Thyroid gland (tissue), 4 donors: Measurements from ENCODE around the gene MAPK8. TPM values are rescaled to one million over a fixed set of nuclear protein-coding genes. Genes with fewer than 3 reads are reported as not detected.

Experiments used
- DNase-seq, 2 donors: peaks; one replicate each; pipeline ENCODE4 v3.0.0-alpha.2; 2019
- H3K27ac ChIP-seq, 3 donors: fragments of 200-600 bp; sonication (generic); 1 replicate in 2 of 3; 2 replicates in 1 of 3; pipeline ENCODE4 v1.5.1; 2016 to 2019; ENCODE audit warnings: mild to moderate bottlenecking in 1 of 3, moderate library complexity in 1 of 3
- H3K27me3 ChIP-seq: fragments of 200-600 bp; sonication (generic); one replicate; pipeline ENCODE4 v1.5.1; 2019
- H3K36me3 ChIP-seq, 2 donors: fragments of 200-600 bp; sonication (generic); one replicate each; pipeline ENCODE4 v1.5.1; 2016 to 2019
- H3K4me1 ChIP-seq, 2 donors: fragments of 200-600 bp; sonication (generic); one replicate each; pipeline ENCODE4 v1.5.1; 2017 to 2019
- H3K4me3 ChIP-seq, 3 donors: fragments of 200-600 bp; sonication (generic); replicated peaks in 1 of 3; 1 replicate in 2 of 3; 2 replicates in 1 of 3; pipeline ENCODE4 v1.5.1; 2016; ENCODE audit warnings: mild to moderate bottlenecking in 1 of 3
- H3K9me3 ChIP-seq: fragments of 200-600 bp; sonication (generic); one replicate; pipeline ENCODE4 v1.5.1; 2017
- POLR2A ChIP-seq, 2 donors: fragments of 450-650 bp; IDR thresholded peaks; one replicate each; pipeline ENCODE4 v1.6.1; 2017; ENCODE audit warnings: antibody characterized with exemption in 2 of 2, mild to moderate bottlenecking in 2 of 2, moderate library complexity in 1 of 2
- WGBS, 2 donors: methylation state at CpG; one replicate each; pipeline ENCODE4 v1.1.5; 2017; 5-methylcytosine and 5-hydroxymethylcytosine counted together
- intact Hi-C: fragments of 100-400 bp; cut with DNase I; formaldehyde crosslinking; loops from one replicate; pipeline ENCODE4 v1.15.1; 2023
- total RNA-seq, 4 donors: library from RNA; depleted of rRNA; stranded (reverse); fragments of >200 nt; gene quantifications; one replicate each; pipeline ENCODE4 v1.2.3, GENCODE V29; 2016
- TF ChIP-seq, protein P1 (sequence below), 6 experiments: fragments of 200-600 bp in 3 of 6; fragments of 450-650 bp in 3 of 6; sonication (generic) in 3 of 6; IDR thresholded peaks; one replicate each; pipeline ENCODE4 v1.5.1; 2016 to 2019; ENCODE audit warnings: antibody characterized with exemption in 6 of 6, mild to moderate bottlenecking in 2 of 6, inconsistent platforms in 1 of 6, moderate library complexity in 1 of 6

Gene MAPK8
- total RNA-seq, 4 donors from 2014 or later: 76.2 to 165 (median 99.0) TPM

DNA sequence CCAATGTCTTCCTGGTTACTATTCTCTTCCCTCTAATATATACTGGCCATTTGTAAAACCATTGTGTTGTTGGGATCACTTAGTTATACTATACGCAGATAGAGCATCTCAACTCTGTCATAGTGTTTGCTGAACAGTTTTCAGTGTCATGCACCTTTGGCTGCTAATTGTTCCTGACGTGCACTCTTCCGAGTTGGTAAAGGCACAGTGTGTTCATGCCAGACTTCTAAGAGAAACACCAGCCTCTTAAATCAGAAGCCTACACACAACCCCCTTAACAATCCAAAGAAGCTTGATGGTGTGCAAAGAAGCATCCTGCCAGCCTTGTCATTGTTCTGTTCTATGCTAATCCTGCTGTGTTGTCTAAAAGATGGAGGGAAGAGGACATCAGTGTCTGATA lies 131.1 kb downstream of the MAPK8 start:
- H3K27me3 ChIP-seq: no peaks in the 10 kb centered on the region
- no peaks in the 10 kb centered on the region for H3K9me3 ChIP-seq
- 31 to 43% methylated on average over 3 of the region's 3 CpGs for WGBS, 2 donors
- TF ChIP-seq POLR2A (IDR thresholded peaks at IDR 0.05): peak in 1 of 2 donors; percentile 49
- TF ChIP-seq, protein P1, sequence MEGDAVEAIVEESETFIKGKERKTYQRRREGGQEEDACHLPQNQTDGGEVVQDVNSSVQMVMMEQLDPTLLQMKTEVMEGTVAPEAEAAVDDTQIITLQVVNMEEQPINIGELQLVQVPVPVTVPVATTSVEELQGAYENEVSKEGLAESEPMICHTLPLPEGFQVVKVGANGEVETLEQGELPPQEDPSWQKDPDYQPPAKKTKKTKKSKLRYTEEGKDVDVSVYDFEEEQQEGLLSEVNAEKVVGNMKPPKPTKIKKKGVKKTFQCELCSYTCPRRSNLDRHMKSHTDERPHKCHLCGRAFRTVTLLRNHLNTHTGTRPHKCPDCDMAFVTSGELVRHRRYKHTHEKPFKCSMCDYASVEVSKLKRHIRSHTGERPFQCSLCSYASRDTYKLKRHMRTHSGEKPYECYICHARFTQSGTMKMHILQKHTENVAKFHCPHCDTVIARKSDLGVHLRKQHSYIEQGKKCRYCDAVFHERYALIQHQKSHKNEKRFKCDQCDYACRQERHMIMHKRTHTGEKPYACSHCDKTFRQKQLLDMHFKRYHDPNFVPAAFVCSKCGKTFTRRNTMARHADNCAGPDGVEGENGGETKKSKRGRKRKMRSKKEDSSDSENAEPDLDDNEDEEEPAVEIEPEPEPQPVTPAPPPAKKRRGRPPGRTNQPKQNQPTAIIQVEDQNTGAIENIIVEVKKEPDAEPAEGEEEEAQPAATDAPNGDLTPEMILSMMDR (IDR thresholded peaks at IDR 0.05): no peak
- peak; percentile 56 to 59 for DNase-seq
- H3K36me3 ChIP-seq: no peaks in the 10 kb centered on the region
- peak overlapping the region; percentile 44 to 86 (median 56) for H3K27ac ChIP-seq
- intact Hi-C loops: no loop called here
- H3K4me1 ChIP-seq: peaks cover 31 to 50% of the 10 kb centered on the region in 2 donors
- H3K4me3 ChIP-seq: no peak overlapping the region

GRCh38 chr10:48439031-48439430 lies 132.6 kb downstream of the MAPK8 start:
- Histone ChIP-seq H3K4me1 (peaks cover 26 to 38% of the 10 kb centered on the region in 2 donors), H3K4me3 (no peak overlapping the region), H3K27me3 (no peaks in the 10 kb centered on the region), H3K36me3 (no peaks in the 10 kb centered on the region), H3K27ac (peak overlapping the region; percentile 66 to 92 (median 86)), H3K9me3 (no peaks in the 10 kb centered on the region)
- intact Hi-C loops: no loop called here
- no peak for DNase-seq
- 92 to 94% methylated on average over 2 of the region's 2 CpGs for WGBS, 2 donors
- TF ChIP-seq, protein P1 (IDR thresholded peaks at IDR 0.05): no peak
- no peak for TF ChIP-seq POLR2A (IDR thresholded peaks at IDR 0.05)

- H3K36me3 ChIP-seq: no peaks in the 10 kb centered on the region
- WGBS, 2 donors: 25 to 34% methylated on average over 10 of the region's 10 CpGs
- TF ChIP-seq, protein P1 (IDR thresholded peaks at IDR 0.05): no peak
- TF ChIP-seq POLR2A (IDR thresholded peaks at IDR 0.05): peak in 1 of 2 donors; percentile 52
- intact Hi-C loops: loop anchor here (10.0 kb wide), 1 partner anchor 215 kb away; no protein-coding TSS in a partner anchor
- H3K27me3 ChIP-seq: no peaks in the 10 kb centered on the region
- peaks cover 28 to 38% of the 10 kb centered on the region in 2 donors for H3K4me1 ChIP-seq
- DNase-seq: peak; percentile 70 to 73
- H3K4me3 ChIP-seq: no peak overlapping the region
- H3K9me3 ChIP-seq: no peaks in the 10 kb centered on the region
- peak overlapping the region; percentile 66 to 92 (median 86) for H3K27ac ChIP-seq
These were observed 133.1 kb downstream of the MAPK8 start for GRCh38 chr10:48439581-48440041.

GRCh38 chr10:48440771-48441170 lies 134.3 kb downstream of the MAPK8 start:
- no peak for DNase-seq
- Histone ChIP-seq H3K4me3 (no peak overlapping the region), H3K27ac (peak overlapping the region; percentile 66 to 92 (median 86)), H3K36me3 (no peaks in the 10 kb centered on the region), H3K4me1 (peaks cover 37 to 46% of the 10 kb centered on the region in 2 donors), H3K27me3 (no peaks in the 10 kb centered on the region), H3K9me3 (no peaks in the 10 kb centered on the region)
- WGBS, 2 donors: 94 to 97% methylated on average over 4 of the region's 4 CpGs
- intact Hi-C loops: loop anchor here (10.0 kb wide), 1 partner anchor 214 kb away; no protein-coding TSS in a partner anchor
- TF ChIP-seq POLR2A (IDR thresholded peaks at IDR 0.05): no peak
- TF ChIP-seq, protein P1 (IDR thresholded peaks at IDR 0.05): no peak

DNA sequence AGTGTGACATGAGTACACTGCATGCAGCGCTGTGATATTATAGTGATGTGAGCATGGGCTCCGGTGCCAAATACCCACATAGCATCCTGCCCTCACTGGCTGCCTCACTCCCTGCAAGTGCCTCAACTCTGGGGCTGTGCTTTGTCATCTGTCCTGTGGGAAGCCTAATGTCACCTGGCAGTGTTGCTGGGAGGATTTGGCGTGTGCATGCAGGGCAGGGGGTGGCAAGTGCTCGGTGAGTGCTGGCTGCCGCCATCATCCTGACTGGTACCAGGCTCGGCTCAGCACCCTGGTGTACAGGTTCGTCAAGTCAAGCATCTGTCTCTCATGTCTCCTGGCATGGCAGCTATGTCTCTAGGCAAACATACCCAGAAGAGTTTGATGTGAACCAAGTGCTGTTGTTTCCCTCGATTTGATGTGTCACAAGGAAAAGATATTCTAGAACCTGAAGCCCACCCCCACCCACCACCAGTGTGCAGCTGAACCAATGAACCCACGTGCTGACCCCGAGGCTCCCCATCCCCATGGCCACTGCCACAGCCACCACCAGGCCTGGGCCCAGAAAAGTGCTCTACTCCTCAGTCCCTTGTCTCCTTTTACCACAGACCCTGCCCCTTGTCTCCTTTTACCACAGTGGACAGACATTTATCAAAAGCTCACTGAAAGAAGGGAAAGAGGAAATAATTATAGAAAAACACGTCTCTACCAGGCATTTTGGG lies 135.8 kb downstream of the MAPK8 start:
- DNase-seq: no peak
- TF ChIP-seq, protein P1 (IDR thresholded peaks at IDR 0.05): no peak
- TF ChIP-seq POLR2A (IDR thresholded peaks at IDR 0.05): no peak
- Histone ChIP-seq H3K27me3 (no peaks in the 10 kb centered on the region), H3K36me3 (no peaks in the 10 kb centered on the region), H3K4me1 (peaks cover 37 to 41% of the 10 kb centered on the region in 2 donors), H3K27ac (no peak overlapping the region), H3K4me3 (no peak overlapping the region), H3K9me3 (no peaks in the 10 kb centered on the region)
- 80 to 92% methylated on average over 7 to 8 of the region's 11 CpGs for WGBS, 2 donors
- intact Hi-C loops: loop anchor here (10.0 kb wide), 1 partner anchor 213 kb away; no protein-coding TSS in a partner anchor
